Gastrocnemius medialis (tissue), 4 donors: ENCODE results near the gene TRAPPC8.

Source experiments
- POLR2A ChIP-seq, 2 donors: fragments of 450-650 bp; IDR thresholded peaks; one replicate each; pipeline ENCODE4 v1.6.1; 2017; ENCODE audit warnings: antibody characterized with exemption in 2 of 2, mild to moderate bottlenecking in 2 of 2, moderate library complexity in 2 of 2
- TF ChIP-seq, protein P1 (sequence below), 5 experiments: fragments of 450-650 bp in 3 of 5; fragments of 200-600 bp in 2 of 5; sonication (generic) in 2 of 5; IDR thresholded peaks in 4 of 5; conservative IDR thresholded peaks in 1 of 5; 1 replicate in 4 of 5; 2 replicates in 1 of 5; pipeline ENCODE4 v1.5.1; 2016 to 2019; ENCODE audit warnings: antibody characterized with exemption in 5 of 5, mild to moderate bottlenecking in 3 of 5, moderate library complexity in 3 of 5

DNA sequence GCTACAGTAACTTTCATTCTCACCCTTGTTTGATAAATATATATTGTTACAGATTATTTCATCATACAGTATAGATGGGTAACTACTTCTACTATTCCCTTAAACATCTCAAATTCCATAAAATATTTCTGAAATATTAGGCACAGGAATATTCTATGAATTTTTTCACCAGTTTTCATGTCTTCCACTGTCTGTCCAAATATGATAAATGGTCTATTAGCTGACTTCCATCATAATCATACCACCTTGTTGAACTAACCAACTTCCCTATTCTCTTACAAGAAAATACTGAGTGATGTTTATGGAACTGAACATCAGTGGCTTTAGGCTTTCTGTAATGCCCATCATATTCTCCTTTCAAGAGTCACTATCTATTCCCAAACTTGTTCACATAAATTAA, 82.4 kb downstream of the TRAPPC8 start:
- TF ChIP-seq, protein P1, sequence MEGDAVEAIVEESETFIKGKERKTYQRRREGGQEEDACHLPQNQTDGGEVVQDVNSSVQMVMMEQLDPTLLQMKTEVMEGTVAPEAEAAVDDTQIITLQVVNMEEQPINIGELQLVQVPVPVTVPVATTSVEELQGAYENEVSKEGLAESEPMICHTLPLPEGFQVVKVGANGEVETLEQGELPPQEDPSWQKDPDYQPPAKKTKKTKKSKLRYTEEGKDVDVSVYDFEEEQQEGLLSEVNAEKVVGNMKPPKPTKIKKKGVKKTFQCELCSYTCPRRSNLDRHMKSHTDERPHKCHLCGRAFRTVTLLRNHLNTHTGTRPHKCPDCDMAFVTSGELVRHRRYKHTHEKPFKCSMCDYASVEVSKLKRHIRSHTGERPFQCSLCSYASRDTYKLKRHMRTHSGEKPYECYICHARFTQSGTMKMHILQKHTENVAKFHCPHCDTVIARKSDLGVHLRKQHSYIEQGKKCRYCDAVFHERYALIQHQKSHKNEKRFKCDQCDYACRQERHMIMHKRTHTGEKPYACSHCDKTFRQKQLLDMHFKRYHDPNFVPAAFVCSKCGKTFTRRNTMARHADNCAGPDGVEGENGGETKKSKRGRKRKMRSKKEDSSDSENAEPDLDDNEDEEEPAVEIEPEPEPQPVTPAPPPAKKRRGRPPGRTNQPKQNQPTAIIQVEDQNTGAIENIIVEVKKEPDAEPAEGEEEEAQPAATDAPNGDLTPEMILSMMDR (IDR thresholded peaks at IDR 0.05 in 4 of 5, conservative IDR thresholded peaks at IDR 0.05 in 1 of 5): no peak
- TF ChIP-seq POLR2A (IDR thresholded peaks at IDR 0.05): no peak
